RWPE1 (cell line): Measurements from ENCODE around the gene THADA.

Source experiments
- CTCF ChIA-PET: fragments of 350-600 bp; sonication (Branson Sonifier 250); formaldehyde crosslinking; extraction: SDS; loops from one replicate; lab custom pipeline; 2021; lab: Yijun Ruan, JAX
- POLR2A ChIA-PET: fragments of 400-600 bp; formaldehyde crosslinking; extraction: SDS; loops from one replicate; lab custom pipeline; 2020; ENCODE audit warnings: antibody characterized with exemption; ENCODE audit not compliant: low non-redundant PET; lab: Yijun Ruan, JAX
- DNase-seq: peaks from one replicate; pipeline ENCODE4 v3.0.0; 2012; ENCODE audit warnings: low spot score
- H3K27ac ChIP-seq: fragments of 450-650 bp; 2 replicates; pipeline ENCODE4 v1.5.1; 2017
- TF ChIP-seq, protein P1 (sequence below): fragments of 450-650 bp; conservative IDR thresholded peaks from 2 replicates; pipeline ENCODE4 v1.5.1; 2017; ENCODE audit warnings: low read depth, mild to moderate bottlenecking

The THADA gene

DNA sequence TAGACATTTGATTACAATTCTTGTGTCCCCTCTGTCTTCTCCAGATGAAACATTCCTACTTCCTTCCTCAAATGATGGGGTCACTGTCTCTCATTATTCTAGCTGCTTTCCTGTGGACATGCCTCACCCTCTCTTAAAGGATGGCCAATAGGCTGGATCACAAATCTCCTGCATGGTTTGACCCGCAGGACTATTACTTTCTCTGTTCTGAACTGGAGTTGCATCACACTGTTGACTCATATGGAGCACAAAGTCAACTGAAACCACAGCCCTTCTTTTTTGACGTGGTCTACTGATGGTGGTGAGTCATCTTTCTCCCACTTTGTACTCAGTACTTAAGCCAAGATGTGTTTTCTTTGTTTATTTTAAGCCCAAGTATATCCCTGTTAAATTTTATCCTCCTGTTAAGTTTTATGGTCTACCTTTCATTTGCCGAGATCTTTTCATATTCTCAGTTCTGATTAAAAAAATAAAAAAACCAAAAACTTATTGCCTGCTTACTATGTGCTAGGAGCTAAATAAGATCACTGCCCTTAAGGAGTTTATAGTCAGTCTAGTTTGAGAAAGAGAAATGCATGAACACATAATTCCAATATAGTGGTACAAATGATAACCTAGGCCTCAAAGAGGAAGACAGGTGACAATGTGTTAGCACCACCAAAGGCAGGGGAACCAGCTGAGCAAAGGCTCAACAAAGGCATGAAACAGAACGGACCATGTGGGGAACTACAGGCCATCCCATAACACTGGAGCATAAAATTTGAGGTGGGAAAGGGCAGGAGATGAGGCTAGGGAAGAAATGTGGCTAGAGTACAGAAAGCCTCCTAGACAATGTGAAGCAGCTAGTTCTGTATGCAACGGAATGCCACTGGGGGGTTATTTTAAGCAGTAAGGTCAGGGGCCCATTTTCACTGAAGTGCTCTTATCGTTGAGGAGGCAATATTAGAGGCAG, 301.8 kb downstream of the THADA start:
- TF ChIP-seq, protein P1, sequence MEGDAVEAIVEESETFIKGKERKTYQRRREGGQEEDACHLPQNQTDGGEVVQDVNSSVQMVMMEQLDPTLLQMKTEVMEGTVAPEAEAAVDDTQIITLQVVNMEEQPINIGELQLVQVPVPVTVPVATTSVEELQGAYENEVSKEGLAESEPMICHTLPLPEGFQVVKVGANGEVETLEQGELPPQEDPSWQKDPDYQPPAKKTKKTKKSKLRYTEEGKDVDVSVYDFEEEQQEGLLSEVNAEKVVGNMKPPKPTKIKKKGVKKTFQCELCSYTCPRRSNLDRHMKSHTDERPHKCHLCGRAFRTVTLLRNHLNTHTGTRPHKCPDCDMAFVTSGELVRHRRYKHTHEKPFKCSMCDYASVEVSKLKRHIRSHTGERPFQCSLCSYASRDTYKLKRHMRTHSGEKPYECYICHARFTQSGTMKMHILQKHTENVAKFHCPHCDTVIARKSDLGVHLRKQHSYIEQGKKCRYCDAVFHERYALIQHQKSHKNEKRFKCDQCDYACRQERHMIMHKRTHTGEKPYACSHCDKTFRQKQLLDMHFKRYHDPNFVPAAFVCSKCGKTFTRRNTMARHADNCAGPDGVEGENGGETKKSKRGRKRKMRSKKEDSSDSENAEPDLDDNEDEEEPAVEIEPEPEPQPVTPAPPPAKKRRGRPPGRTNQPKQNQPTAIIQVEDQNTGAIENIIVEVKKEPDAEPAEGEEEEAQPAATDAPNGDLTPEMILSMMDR, result no peak
- peak overlapping the region; percentile 61 for H3K27ac ChIP-seq
- DNase-seq, result peak; percentile 89
- CTCF ChIA-PET, result no interaction called here
- POLR2A ChIA-PET, result no interaction called here

DNA sequence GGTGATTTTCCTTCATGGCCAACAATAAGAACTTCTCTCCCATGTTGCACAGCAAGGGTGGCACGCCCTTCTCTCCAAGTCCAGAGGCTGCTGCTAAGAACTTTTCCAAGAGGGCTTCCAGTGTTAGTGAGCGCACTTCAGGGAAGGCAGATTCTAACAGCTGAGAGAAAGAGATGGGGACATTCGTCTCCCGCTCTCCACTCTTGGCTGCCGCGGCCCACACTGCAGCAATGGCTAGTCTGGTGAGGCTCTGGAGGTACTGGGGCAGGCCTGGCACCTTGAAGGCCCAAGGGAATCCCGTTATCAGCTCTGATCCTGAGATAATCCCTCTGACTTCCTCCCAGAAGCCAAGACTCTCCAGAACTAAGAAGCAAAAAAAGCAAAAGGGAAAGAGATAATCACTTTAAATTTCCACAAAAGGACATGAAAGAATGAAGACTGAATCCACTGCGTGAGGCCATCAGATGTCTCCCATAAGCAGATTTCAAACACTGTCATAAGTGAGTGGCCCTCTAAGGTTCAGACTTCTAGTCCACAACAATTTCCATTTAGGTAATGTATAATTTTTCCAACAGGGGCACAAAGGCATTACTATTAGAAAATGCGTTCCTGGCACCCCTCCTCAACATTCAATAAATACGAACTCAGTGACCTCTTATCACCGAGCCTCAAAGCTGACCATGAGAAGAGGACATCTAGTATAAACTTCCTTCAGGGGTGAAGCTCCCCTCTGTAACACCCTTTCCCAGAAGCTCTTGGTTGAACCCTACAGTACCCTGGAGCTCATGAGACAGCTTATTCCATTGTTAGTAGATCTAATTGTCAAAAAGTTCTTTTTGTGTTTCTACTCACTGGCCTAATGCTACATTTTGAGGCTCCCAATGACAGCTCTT, 302.7 kb downstream of the THADA start:
- POLR2A ChIA-PET, result no interaction called here
- H3K27ac ChIP-seq, result peak overlapping the region; percentile 47
- TF ChIP-seq, protein P1, result no peak
- CTCF ChIA-PET, result no interaction called here
- DNase-seq, result no peak

DNA sequence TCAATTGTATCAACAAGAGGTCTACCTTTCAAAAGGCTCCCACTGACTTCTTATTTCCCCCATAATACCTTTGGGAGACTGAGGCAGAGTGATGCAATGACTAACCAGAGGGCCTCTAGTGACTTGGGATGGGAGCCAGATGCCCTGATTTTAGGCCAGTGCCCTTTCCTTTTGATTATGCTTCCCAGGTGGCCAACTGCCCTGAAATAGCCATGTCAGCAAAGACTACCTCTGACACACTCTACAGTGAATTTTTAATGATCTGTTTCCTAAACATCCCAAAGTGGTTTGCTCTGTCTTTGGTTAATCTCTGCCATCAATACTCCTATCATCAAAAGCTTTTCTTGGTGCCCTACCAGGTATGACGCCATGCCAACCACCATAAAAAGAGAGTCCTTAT, 303.5 kb downstream of the THADA start:
- no peak overlapping the region for H3K27ac ChIP-seq
- POLR2A ChIA-PET, result no interaction called here
- DNase-seq, result no peak
- CTCF ChIA-PET, result no interaction called here
- TF ChIP-seq, protein P1, result no peak

DNA sequence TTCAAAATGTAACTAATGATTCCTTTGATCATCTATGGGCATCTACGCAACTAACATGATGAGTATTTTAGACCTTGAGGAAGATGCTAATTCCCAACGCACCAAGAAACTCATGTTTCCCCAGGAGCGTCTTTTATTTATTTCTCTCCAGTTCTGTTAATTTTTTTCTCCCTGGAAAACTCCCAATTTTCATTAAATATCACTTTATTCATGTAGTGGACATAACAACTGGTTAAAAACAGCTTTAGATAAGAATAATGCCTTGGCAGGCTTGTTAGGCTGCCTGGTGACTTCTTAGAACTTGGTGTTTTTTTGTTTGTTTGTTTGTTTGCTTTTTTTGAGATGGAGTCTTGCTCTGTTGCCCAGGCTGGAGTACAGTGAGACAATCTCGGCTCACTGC, 306.5 kb downstream of the THADA start:
- DNase-seq, result no peak
- CTCF ChIA-PET, result no interaction called here
- H3K27ac ChIP-seq, result no peak overlapping the region
- POLR2A ChIA-PET, result no interaction called here
- TF ChIP-seq, protein P1, result no peak

DNA sequence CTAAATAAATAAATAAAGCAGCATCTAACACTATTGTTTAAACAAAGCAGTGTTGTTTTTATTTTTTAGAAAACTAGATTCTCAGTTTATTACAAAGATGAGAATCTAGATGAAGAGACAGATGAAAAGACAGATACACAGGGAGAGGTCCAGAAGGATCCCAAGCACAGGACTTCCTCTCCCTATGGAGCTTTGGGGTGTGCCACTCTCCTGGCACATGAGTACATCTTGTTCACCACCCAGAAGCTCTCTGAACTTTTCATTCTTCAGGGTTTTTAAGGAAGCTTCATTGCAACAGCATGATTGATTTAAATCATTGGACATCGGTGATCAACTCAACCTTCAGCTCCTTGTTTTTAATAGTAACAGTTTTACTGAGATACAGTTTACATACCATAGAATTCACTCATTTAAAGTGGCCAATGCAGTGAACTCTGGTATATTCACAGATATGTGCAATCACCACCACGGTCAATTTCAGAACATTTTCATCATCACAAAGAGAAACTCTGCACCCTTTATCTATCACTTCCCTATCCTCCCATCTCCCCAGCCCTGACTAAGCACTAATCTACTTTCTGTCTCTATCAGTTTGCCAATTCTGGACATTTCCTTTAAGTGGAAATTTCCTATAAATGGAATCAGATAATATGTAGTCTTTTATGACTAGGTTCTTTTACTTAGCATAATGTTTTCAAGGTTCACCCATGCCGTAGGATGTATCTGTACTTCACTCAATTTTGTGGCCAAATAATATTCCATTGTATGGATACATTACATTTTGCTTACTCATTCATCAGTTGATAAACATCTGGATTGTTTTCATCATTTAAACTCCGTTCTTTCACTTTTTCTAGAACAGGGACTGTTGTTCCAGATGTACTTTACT, 307.2 kb downstream of the THADA start:
- POLR2A ChIA-PET, result no interaction called here
- DNase-seq, result no peak
- H3K27ac ChIP-seq, result no peak overlapping the region
- CTCF ChIA-PET, result interaction anchor here (0.6 kb wide), 1 partner anchor 60 kb away, joined by 3 read pairs; no protein-coding TSS in a partner anchor
- TF ChIP-seq, protein P1, result no peak
